NCI-H146 (cell line): ENCODE measurements around the gene CPSF3.
"Not testable (repeated sequence)": the region's sequence is repeated elsewhere in the genome, so short reads cannot be mapped to it uniquely, and the experiment has no call there.

Source experiments
- DNase-seq: peaks from one replicate; lab custom pipeline; 2025; lab: John Stamatoyannopoulos, UW

The CPSF3 gene

GRCh38 chr2:9466147-9466683 lies 42.8 kb downstream of the CPSF3 start:
- no peak for DNase-seq

GRCh38 chr2:9467687-9468086 lies 44.2 kb downstream of the CPSF3 start:
- no peak for DNase-seq

GRCh38 chr2:9471206-9471605 lies 47.8 kb downstream of the CPSF3 start:
- DNase-seq, result no peak

GRCh38 chr2:9472511-9472910 lies 49.1 kb downstream of the CPSF3 start:
- no peak for DNase-seq

GRCh38 chr2:9473308-9473984 lies 50.0 kb downstream of the CPSF3 start:
- DNase-seq, result no peak

GRCh38 chr2:9473985-9474360 lies 50.5 kb downstream of the CPSF3 start:
- no peak for DNase-seq

GRCh38 chr2:9474361-9475057 lies 51.1 kb downstream of the CPSF3 start, which contains the start of gene IAH1:
IAH1 (plus strand) TSS chr2:9474551; CDS start chr2:9474567, 16 bp downstream.
- DNase-seq, result peak; percentile 65

GRCh38 chr2:9477914-9478313 lies 54.5 kb downstream of the CPSF3 start:
- DNase-seq, result no peak

- DNase-seq, result no peak
These were observed 55.1 kb downstream of the CPSF3 start for GRCh38 chr2:9478526-9478925.

- no peak for DNase-seq
These were observed 56.7 kb downstream of the CPSF3 start for GRCh38 chr2:9480157-9480556.

- DNase-seq, result no peak
These were observed 59.7 kb downstream of the CPSF3 start for GRCh38 chr2:9483107-9483506.

GRCh38 chr2:9484533-9484932 lies 61.1 kb downstream of the CPSF3 start:
- DNase-seq, result no peak

GRCh38 chr2:9488583-9489547 lies 65.4 kb downstream of the CPSF3 start:
- DNase-seq, result no peak

GRCh38 chr2:9490789-9491188 lies 67.3 kb downstream of the CPSF3 start:
- DNase-seq, result no peak

GRCh38 chr2:9492927-9493326 lies 69.5 kb downstream of the CPSF3 start:
- no peak for DNase-seq

- DNase-seq, result no peak
These were observed 70.0 kb downstream of the CPSF3 start for GRCh38 chr2:9493478-9493877.

- DNase-seq, result no peak
These were observed 70.6 kb downstream of the CPSF3 start for GRCh38 chr2:9494081-9494480.

GRCh38 chr2:9497017-9497416 lies 73.6 kb downstream of the CPSF3 start:
- peak; percentile 12 for DNase-seq

- DNase-seq, result no peak
These were observed 74.8 kb downstream of the CPSF3 start for GRCh38 chr2:9498210-9498609.

GRCh38 chr2:9508931-9509330 lies 85.5 kb downstream of the CPSF3 start:
- DNase-seq, result no peak

GRCh38 chr2:9513946-9514345 lies 90.5 kb downstream of the CPSF3 start:
- not testable (repeated sequence) for DNase-seq

GRCh38 chr2:9517118-9517782 lies 93.8 kb downstream of the CPSF3 start:
- no peak for DNase-seq
